Fibroblast of lung (primary cell): ENCODE measurements around the gene NEK10. TPM values are rescaled to one million over a fixed set of nuclear protein-coding genes. Genes with fewer than 3 reads are reported as not detected.

Experiments
- DNase-seq, 2 donors: peaks; one replicate each; pipeline versions ENCODE4 v3.0.0 to v3.0.0-alpha.2; 2010; ENCODE audit warnings: low read depth in 2 of 2
- H2AFZ ChIP-seq: 2 replicates; pipeline ENCODE4 v1.5.1; 2012; ENCODE audit warnings: low read length, control low read depth, inconsistent platforms
- H3K27ac ChIP-seq: 2 replicates; pipeline ENCODE4 v1.5.1; 2011; ENCODE audit warnings: low read length, control low read depth; ENCODE audit not compliant: insufficient read depth
- H3K27me3 ChIP-seq: 2 replicates; pipeline ENCODE4 v1.5.1; 2011; ENCODE audit warnings: mild to moderate bottlenecking, low read length; ENCODE audit not compliant: control insufficient read depth, insufficient read depth
- H3K36me3 ChIP-seq: 2 replicates; pipeline ENCODE4 v1.5.1; 2011; ENCODE audit warnings: low read length; ENCODE audit not compliant: control insufficient read depth, insufficient read depth
- H3K4me1 ChIP-seq: 2 replicates; pipeline ENCODE4 v1.5.1; 2011; ENCODE audit warnings: low read length; ENCODE audit not compliant: control insufficient read depth, insufficient read depth; ENCODE audit errors: extremely low read depth
- H3K4me2 ChIP-seq: 2 replicates; pipeline ENCODE4 v1.5.1; 2011; ENCODE audit warnings: low read length, control low read depth; ENCODE audit not compliant: insufficient read depth; ENCODE audit errors: extremely low read depth
- H3K4me3 ChIP-seq, 4 experiments: fragments of 200-600 bp in 1 of 4; sonication (generic) in 1 of 4; replicated peaks in 1 of 4; 2 replicates each; pipeline ENCODE4 v1.5.1; 2011 to 2016; ENCODE audit warnings: low read length in 4 of 4, low read depth in 3 of 4, mild to moderate bottlenecking in 3 of 4, control low read depth in 2 of 4, inconsistent platforms in 1 of 4, mixed read lengths in 1 of 4; ENCODE audit not compliant: insufficient read depth in 1 of 4; ENCODE audit errors: control extremely low read depth in 1 of 4
- H3K79me2 ChIP-seq: 2 replicates; pipeline ENCODE4 v1.5.1; 2012; ENCODE audit warnings: mild to moderate bottlenecking, low read length, inconsistent platforms; ENCODE audit not compliant: control insufficient read depth, insufficient read depth
- H3K9ac ChIP-seq: 2 replicates; pipeline ENCODE4 v1.5.1; 2011; ENCODE audit warnings: mild to moderate bottlenecking, low read length, control low read depth; ENCODE audit not compliant: insufficient read depth
- H3K9me3 ChIP-seq: 2 replicates; pipeline ENCODE4 v1.5.1; 2012; ENCODE audit warnings: low read depth, low read length; ENCODE audit not compliant: control insufficient read depth, insufficient read depth
- H4K20me1 ChIP-seq: 2 replicates; pipeline ENCODE4 v1.5.1; 2011; ENCODE audit warnings: low read length; ENCODE audit not compliant: control insufficient read depth, insufficient read depth; ENCODE audit errors: extremely low read depth
- CTCF ChIP-seq, 2 donors: IDR thresholded peaks in 1 of 2; conservative IDR thresholded peaks in 1 of 2; 1 replicate in 1 of 2; 2 replicates in 1 of 2; pipeline ENCODE4 v1.5.1; 2011 to 2012; ENCODE audit warnings: low read length in 2 of 2, control low read depth in 1 of 2, inconsistent platforms in 1 of 2, low read depth in 1 of 2, mild to moderate bottlenecking in 1 of 2
- EZH2 ChIP-seq: IDR thresholded peaks from 2 replicates; pipeline ENCODE4 v1.5.1; 2012; ENCODE audit warnings: low read length, control low read depth, mild to moderate bottlenecking; ENCODE audit errors: missing control alignments
- polyA plus RNA-seq, 2 donors: library from polyadenylated mRNA; depleted of rRNA in 1 of 2; stranded (reverse) in 1 of 2; unstranded in 1 of 2; fragments of >200 nt; gene quantifications; 2 replicates each; pipeline ENCODE4 v1.2.1, GENCODE V29; 2011 to 2012; ENCODE audit warnings: missing spikeins in 1 of 2
- total RNA-seq: library from RNA; depleted of rRNA; stranded (reverse); fragments of >200 nt; gene quantifications from 2 replicates; pipeline ENCODE4 v1.2.1, GENCODE V29; 2014

NEK10 gene
- total and polyA plus RNA-seq, 2 donors (not counting 1 experiment from before 2014, with no cell fraction given) = 1.4 to 23.0 TPM

- H3K36me3 ChIP-seq = no peaks in the 10 kb centered on the region
- no peak for TF ChIP-seq EZH2
- no peak for TF ChIP-seq CTCF (conservative IDR thresholded peaks at IDR 0.05 in 1 of 2, IDR thresholded peaks at IDR 0.05 in 1 of 2; ENCODE audit: low read depth in 1 of 2, low read length in 2 of 2)
Observed at GRCh38 chr3:27354588-27355203, 14.5 kb downstream of the NEK10 start.

DNA sequence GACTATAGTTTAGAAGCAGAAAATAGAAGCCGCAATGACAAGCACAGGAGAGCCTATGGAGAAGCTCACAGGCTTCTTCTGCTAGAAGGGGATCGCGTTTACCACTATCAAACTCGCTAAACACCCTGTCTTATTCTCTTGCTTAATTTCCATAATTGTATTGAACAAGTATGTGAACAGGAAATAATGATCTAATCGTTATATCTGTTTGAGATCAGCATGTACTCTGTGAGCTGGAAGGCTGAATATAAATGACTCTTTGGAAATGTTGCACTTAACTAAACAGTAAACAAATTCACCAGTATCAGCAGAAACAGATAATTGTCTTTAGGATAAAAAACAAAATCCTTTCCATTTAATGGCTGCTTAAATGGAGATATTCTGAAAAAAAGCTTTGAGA is 15.0 kb downstream of the NEK10 start:
- TF ChIP-seq CTCF (conservative IDR thresholded peaks at IDR 0.05 in 1 of 2, IDR thresholded peaks at IDR 0.05 in 1 of 2; ENCODE audit: low read depth in 1 of 2, low read length in 2 of 2) = no peak
- TF ChIP-seq EZH2 = no peak
- DNase-seq = no peak
- Histone ChIP-seq H3K79me2 (no peaks in the 10 kb centered on the region), H3K4me3 (no peak overlapping the region), H3K9me3 (no peaks in the 10 kb centered on the region), H3K4me2 (no peak overlapping the region), H4K20me1 (no peaks in the 10 kb centered on the region), H2AFZ (no peak overlapping the region), H3K27ac (no peak overlapping the region), H3K9ac (no peak overlapping the region), H3K27me3 (no peaks in the 10 kb centered on the region), H3K36me3 (no peaks in the 10 kb centered on the region), H3K4me1 (no peaks in the 10 kb centered on the region)

More at GRCh38 chr3:27354588-27355203, 14.5 kb downstream of the NEK10 start:
- H3K9me3 ChIP-seq = no peaks in the 10 kb centered on the region
- no peak overlapping the region for H3K9ac ChIP-seq
- H3K4me2 ChIP-seq = no peak overlapping the region
- H3K27ac ChIP-seq = no peak overlapping the region
- H3K4me3 ChIP-seq = no peak overlapping the region
- H3K4me1 ChIP-seq = no peaks in the 10 kb centered on the region
- H3K27me3 ChIP-seq = no peaks in the 10 kb centered on the region
- H4K20me1 ChIP-seq = no peaks in the 10 kb centered on the region
- no peak for DNase-seq
- no peaks in the 10 kb centered on the region for H3K79me2 ChIP-seq
- H2AFZ ChIP-seq = no peak overlapping the region

DNA sequence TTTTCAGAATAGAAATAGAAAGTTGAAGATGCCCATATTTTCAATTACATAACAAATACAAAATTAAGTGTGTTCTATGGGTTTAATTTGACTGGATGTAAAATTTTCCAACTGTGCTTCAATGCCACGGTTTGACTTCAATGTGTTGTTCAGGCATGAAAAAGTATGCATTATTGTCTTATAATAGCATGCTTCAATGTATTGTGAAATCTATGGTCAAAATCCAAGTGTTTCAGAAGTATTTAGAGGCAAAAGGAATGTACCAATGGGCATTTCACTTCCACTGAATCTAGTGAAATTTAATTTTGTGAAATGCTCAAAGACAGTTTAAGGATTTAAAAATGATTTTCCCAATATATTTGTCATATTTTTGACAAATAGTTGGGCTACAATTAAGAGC is 16.0 kb downstream of the NEK10 start:
- H3K36me3 ChIP-seq = no peaks in the 10 kb centered on the region
- no peak overlapping the region for H2AFZ ChIP-seq
- peak; percentile 5 to 44 for DNase-seq
- TF ChIP-seq CTCF (conservative IDR thresholded peaks at IDR 0.05 in 1 of 2, IDR thresholded peaks at IDR 0.05 in 1 of 2; ENCODE audit: low read depth in 1 of 2, low read length in 2 of 2) = no peak
- no peak for TF ChIP-seq EZH2
- H4K20me1 ChIP-seq = no peaks in the 10 kb centered on the region
- H3K4me1 ChIP-seq = no peaks in the 10 kb centered on the region
- no peaks in the 10 kb centered on the region for H3K9me3 ChIP-seq
- H3K27me3 ChIP-seq = no peaks in the 10 kb centered on the region
- no peak overlapping the region for H3K9ac ChIP-seq
- H3K27ac ChIP-seq = no peak overlapping the region
- no peak overlapping the region for H3K4me2 ChIP-seq
- no peak overlapping the region for H3K4me3 ChIP-seq
- H3K79me2 ChIP-seq = no peaks in the 10 kb centered on the region
